Urinary bladder (tissue), 4 donors: ENCODE measurements around the gene CERKL. TPM values are rescaled to one million over a fixed set of nuclear protein-coding genes. Genes with fewer than 3 reads are reported as not detected.

Experiments used
- DNase-seq: peaks from one replicate; pipeline ENCODE4 v3.0.0-alpha.2; 2015; ENCODE audit errors: extremely low spot score
- H3K27ac ChIP-seq: one replicate; pipeline ENCODE4 v1.5.1; 2013; ENCODE audit warnings: low read depth, mild to moderate bottlenecking, moderate library complexity
- H3K36me3 ChIP-seq: one replicate; pipeline ENCODE4 v1.6.1; 2013; ENCODE audit warnings: mild to moderate bottlenecking, moderate library complexity; ENCODE audit not compliant: insufficient read depth
- H3K4me1 ChIP-seq: one replicate; pipeline ENCODE4 v1.6.1; 2013; ENCODE audit warnings: mild to moderate bottlenecking, moderate library complexity; ENCODE audit not compliant: insufficient read depth
- H3K4me3 ChIP-seq: one replicate; pipeline ENCODE4 v1.5.1; 2013; ENCODE audit warnings: low read depth, low read length
- WGBS: extraction: QIAGEN DNeasy Blood & Tissue Kit; methylation state at CpG from one replicate; pipeline ENCODE4 v1.1.7; 2013; 5-methylcytosine and 5-hydroxymethylcytosine counted together
- polyA plus RNA-seq: library from polyadenylated mRNA; stranded (reverse); fragments of 200-250 nt; gene quantifications from one replicate; pipeline ENCODE4 v1.2.3, GENCODE V29; 2013
- total RNA-seq: library from RNA; depleted of rRNA; stranded (reverse); fragments of >200 nt; gene quantifications from one replicate; pipeline ENCODE4 v1.2.3, GENCODE V29; 2014
- donor health status: healthy with polysubstance abuse.
- donor health status: healthy.

CERKL gene
- total and polyA plus RNA-seq, 2 donors, result not detected

DNA sequence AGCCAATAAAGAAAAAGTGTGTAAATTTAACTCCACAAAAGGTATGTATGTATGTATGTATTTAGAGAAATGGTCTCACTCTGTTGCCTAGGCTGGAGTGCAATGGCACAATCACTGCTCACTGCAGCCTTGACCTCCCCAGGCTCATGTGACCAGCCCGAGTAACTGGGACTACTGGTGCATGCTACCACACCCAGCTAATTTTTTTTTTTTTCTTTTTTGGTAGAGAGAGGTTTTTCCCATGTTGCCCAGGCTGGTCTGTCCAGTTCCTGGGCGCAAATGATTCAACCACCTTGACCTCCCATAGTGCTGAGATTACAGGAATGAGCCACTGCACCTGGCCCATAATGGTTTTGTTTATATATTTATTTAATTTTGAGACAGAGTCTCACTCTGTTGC, 67.1 kb downstream of the CERKL start:
- H3K4me3 ChIP-seq, result no peak overlapping the region
- H3K4me1 ChIP-seq, result no peaks in the 10 kb centered on the region
- DNase-seq, result no peak
- H3K27ac ChIP-seq, result no peak overlapping the region
- H3K36me3 ChIP-seq, result no peaks in the 10 kb centered on the region
- 85% methylated on average over 2 of the region's 2 CpGs for WGBS

DNA sequence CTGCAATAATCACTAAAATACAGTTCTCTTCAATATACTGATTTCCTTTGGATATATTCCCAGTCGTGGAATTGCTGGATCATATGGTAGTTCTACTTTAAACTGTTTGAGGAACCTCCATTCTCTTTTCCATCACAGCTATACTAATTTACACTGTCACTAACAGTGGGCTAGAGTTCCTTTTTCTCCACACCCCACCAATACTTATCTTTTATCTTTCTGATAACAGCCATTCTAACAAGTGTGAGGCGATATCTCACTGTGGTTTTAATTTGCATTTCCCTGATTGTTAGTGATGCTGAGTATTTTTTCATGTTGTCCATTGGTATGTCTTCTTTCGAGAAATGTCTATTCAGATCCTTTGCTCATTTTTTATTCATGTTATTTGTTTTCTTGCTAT, 68.4 kb downstream of the CERKL start:
- no peak for DNase-seq
- no peak overlapping the region for H3K27ac ChIP-seq
- H3K4me3 ChIP-seq, result no peak overlapping the region
- no peaks in the 10 kb centered on the region for H3K36me3 ChIP-seq
- 86% methylated on average over 3 of the region's 3 CpGs for whole genome bisulfite sequencing
- no peaks in the 10 kb centered on the region for H3K4me1 ChIP-seq

GRCh38 chr2:181586569-181587081, 70.3 kb downstream of the CERKL start:
- WGBS, result 23% methylated on average over 4 of the region's 4 CpGs
- Histone ChIP-seq H3K4me1 (no peaks in the 10 kb centered on the region), H3K27ac (no peak overlapping the region), H3K4me3 (no peak overlapping the region), H3K36me3 (no peaks in the 10 kb centered on the region)
- DNase-seq, result no peak

- no peak overlapping the region for H3K27ac ChIP-seq
- H3K36me3 ChIP-seq, result no peaks in the 10 kb centered on the region
- H3K4me1 ChIP-seq, result no peaks in the 10 kb centered on the region
- no peak for DNase-seq
- 46% methylated on average over 3 of the region's 3 CpGs for WGBS
- H3K4me3 ChIP-seq, result no peak overlapping the region
Measured at GRCh38 chr2:181585732-181586131, 71.2 kb downstream of the CERKL start.

GRCh38 chr2:181581534-181581933, 75.4 kb downstream of the CERKL start:
- no peak overlapping the region for H3K27ac ChIP-seq
- no peaks in the 10 kb centered on the region for H3K4me1 ChIP-seq
- H3K36me3 ChIP-seq, result no peaks in the 10 kb centered on the region
- DNase-seq, result no peak
- WGBS, result 71% methylated on average over 2 of the region's 2 CpGs
- H3K4me3 ChIP-seq, result no peak overlapping the region

DNA sequence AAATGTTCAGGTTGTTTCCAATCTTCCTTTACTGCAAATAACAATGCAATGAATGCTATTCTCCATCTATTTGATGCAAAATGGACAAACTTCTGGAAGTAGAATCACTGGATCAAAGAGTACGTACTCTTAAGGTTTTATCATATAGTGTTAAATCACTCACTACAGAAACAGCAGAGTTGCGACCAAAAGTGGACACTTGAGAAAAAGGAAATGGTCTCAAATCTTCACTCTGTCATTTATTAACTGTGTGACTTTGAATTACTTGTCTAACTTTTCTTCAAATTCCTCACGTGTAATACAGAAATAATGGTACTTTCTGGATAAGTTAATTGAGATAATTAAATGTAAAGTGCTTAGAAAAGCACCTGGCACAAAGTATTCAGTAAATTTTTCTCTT, 78.1 kb downstream of the CERKL start:
- DNase-seq, result no peak
- no peak overlapping the region for H3K27ac ChIP-seq
- WGBS, result 60% methylated on average over 3 of the region's 3 CpGs
- H3K4me1 ChIP-seq, result no peaks in the 10 kb centered on the region
- no peak overlapping the region for H3K4me3 ChIP-seq
- H3K36me3 ChIP-seq, result no peaks in the 10 kb centered on the region

DNA sequence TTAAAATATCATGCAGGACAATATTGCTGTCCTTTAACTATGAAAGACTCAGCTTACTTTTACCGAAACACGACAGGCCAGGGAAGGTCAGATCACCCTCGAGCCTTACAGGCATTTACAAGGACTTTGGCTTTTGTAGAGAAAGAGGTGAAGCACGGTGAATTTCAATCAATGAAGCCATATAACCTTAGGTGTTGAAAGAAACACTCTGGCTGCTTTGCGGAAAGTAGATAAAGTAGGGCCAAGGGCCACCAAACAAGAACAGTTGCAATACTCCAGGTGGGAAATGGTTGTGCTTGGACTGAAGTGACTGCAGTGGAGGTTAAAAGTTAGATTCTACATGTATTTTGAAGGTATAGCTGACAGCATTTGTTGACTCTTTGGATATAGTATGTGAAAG, 80.5 kb downstream of the CERKL start:
- Histone ChIP-seq H3K36me3 (no peaks in the 10 kb centered on the region), H3K4me1 (no peaks in the 10 kb centered on the region), H3K27ac (no peak overlapping the region), H3K4me3 (no peak overlapping the region)
- 57% methylated on average over 5 of the region's 5 CpGs for WGBS
- DNase-seq, result no peak

- no peak for DNase-seq
- WGBS, result 17% methylated on average over 2 of the region's 2 CpGs
- no peak overlapping the region for H3K4me3 ChIP-seq
- no peaks in the 10 kb centered on the region for H3K4me1 ChIP-seq
- H3K27ac ChIP-seq, result no peak overlapping the region
- no peaks in the 10 kb centered on the region for H3K36me3 ChIP-seq
Measured at GRCh38 chr2:181575650-181576025, 81.3 kb downstream of the CERKL start.

GRCh38 chr2:181575024-181575649, 81.8 kb downstream of the CERKL start:
- no peak for DNase-seq
- H3K36me3 ChIP-seq, result no peaks in the 10 kb centered on the region
- 54% methylated on average over 7 of the region's 7 CpGs for WGBS
- no peak overlapping the region for H3K27ac ChIP-seq
- H3K4me3 ChIP-seq, result no peak overlapping the region
- no peaks in the 10 kb centered on the region for H3K4me1 ChIP-seq

DNA sequence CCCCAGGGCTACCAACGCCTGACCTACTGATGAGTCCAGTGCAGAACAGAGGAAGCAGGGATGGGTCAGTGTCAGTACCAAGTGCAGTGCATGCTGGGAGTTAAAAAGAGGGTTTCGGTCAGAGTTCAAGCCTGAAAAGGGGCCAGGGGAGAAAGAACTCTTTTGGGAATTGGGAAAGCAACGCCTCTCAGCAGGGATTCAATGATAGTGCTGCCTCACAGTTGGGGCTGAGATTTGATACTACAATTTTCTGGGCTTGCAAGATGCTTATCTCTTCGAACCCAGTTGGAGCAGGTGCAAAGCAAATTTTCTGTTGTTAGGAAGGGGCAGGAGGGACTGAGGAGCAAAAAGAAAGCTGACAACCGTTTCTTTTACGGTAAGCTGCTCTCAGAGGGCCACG, 82.6 kb downstream of the CERKL start:
- H3K27ac ChIP-seq, result no peak overlapping the region
- no peaks in the 10 kb centered on the region for H3K4me1 ChIP-seq
- DNase-seq, result no peak
- no peak overlapping the region for H3K4me3 ChIP-seq
- H3K36me3 ChIP-seq, result no peaks in the 10 kb centered on the region
- WGBS, result 72% methylated on average over 7 of the region's 7 CpGs

- Histone ChIP-seq H3K36me3 (no peaks in the 10 kb centered on the region), H3K27ac (no peak overlapping the region), H3K4me3 (no peak overlapping the region), H3K4me1 (no peaks in the 10 kb centered on the region)
- DNase-seq, result no peak
- WGBS, result 44% methylated on average over 4 of the region's 4 CpGs
Measured at GRCh38 chr2:181573140-181573736, 83.7 kb downstream of the CERKL start.

GRCh38 chr2:181570833-181571661, 85.9 kb downstream of the CERKL start:
- WGBS, result 84% methylated on average over 4 of the region's 4 CpGs
- H3K4me1 ChIP-seq, result no peaks in the 10 kb centered on the region
- no peak overlapping the region for H3K4me3 ChIP-seq
- no peak overlapping the region for H3K27ac ChIP-seq
- no peaks in the 10 kb centered on the region for H3K36me3 ChIP-seq
- no peak for DNase-seq

GRCh38 chr2:181570059-181570458, 86.8 kb downstream of the CERKL start:
- Histone ChIP-seq H3K4me1 (no peaks in the 10 kb centered on the region), H3K27ac (no peak overlapping the region), H3K36me3 (no peaks in the 10 kb centered on the region), H3K4me3 (no peak overlapping the region)
- no peak for DNase-seq
- WGBS, result 91% methylated on average over 2 of the region's 2 CpGs
